Activated CD4-positive, alpha-beta T cell treated with anti-CD3 and anti-CD28 coated beads, Interleukin-10, Interleukin-2, amounts not matched to agents 100 ng/mL and 50 ng/mL, durations not matched to agents 16 hours and 8 hours (primary cell): ENCODE data around the gene SLC9B2.

Source experiments
- DNase-seq: peaks from one replicate; pipeline ENCODE4 v3.0.0-alpha.2; 2020

SLC9B2 gene

DNA sequence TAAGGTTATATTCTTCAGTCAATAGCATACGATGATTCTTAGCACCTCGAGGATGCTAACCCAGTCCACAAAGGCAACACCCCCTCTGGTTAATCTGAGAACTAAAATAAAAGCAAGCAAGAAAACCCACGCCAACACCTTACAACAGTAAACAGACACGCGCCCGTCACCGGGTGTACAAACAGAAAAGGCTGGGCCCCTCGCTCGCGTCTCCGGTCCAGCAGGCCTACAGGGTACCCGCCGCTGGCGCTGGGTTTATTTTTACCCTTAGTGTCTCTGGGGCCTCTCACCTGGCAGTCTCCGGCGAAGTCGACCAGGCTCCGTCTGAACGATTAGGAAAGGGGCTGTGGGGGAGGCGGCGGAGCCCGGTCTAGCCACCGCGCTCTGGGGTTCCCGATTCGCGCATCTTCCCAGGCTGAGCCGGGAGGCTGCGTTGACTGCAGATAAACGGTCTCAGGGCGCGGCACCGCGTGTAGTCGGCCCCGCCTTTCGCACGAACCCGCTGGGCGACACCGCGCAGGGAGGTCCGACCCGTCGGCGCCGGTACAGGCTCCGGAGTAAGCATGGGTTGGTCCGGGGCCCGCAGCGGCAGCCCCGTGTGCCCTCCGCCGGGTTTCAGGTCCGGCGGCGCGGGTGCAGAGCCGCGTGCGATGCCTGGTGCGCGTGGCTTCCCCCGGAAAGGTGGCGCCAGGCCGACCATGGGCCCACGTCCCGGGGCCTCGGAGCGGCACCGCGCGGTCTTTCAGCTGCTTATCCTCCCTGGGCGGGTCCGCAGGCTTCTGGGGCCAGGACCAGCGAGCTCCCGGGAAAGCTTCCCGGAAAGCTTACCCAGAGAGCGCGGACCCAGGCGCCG is 441 bp downstream of the SLC9B2 start:
- peak; percentile 73 for DNase-seq

DNA sequence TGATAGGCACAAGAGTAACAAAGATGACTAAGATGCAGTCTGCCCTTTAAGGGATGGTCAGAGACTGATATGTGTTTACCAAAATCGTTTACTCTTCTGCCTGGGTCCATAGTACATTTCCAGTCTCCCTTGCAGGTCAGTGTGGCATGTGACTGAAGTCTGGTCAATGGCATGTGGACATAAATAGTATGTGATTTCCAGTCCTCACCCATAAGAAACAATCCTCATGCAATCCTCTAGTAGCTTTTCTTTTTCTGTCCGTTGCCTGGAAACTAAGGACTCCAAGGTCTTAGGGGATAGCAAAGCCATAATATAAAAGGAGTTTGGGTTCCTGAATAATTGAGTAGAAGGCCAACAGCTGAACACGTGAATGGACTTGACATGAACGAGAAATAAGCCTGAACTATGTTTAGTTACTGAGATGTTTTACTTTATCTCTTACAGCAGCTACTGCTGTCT is 1.1 kb downstream of the SLC9B2 start:
- DNase-seq = no peak

- DNase-seq = no peak
Measured at GRCh38 chr4:103074744-103075434, 1.7 kb downstream of the SLC9B2 start.

- DNase-seq = no peak
Measured at GRCh38 chr4:103073792-103074438, 2.6 kb downstream of the SLC9B2 start.

DNA sequence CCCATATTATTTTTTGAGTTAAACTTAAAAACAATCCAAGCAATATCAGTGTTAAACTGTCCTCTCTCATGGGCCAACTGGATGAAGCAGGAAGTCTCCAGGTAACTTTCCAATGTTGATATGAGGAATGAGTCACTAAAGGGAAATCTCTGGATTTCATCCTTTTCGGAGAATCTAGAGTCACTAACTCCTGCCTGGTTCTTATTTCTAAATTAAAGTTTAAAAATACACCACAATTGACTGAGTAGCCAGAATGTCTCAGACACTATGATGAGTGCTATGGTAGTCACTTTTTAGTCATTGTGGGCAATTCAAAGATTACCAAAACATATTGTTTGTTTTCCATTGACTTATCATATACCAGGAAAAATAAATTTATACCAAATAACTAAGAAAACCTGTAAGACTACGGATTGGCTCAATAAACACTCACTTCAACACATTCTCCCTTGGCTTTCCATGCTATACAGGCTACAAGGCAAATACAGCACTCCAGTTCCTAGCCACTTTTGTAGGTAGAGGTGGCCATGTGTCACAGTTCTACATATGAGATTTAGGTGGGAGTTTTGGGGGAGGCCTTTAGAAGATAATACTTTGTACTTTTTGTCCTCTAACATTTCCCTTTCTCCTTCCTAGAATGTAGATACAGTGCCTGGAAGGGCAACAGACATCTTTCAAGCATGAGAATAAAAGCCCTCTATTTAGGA is 8.6 kb downstream of the SLC9B2 start:
- no peak for DNase-seq

DNA sequence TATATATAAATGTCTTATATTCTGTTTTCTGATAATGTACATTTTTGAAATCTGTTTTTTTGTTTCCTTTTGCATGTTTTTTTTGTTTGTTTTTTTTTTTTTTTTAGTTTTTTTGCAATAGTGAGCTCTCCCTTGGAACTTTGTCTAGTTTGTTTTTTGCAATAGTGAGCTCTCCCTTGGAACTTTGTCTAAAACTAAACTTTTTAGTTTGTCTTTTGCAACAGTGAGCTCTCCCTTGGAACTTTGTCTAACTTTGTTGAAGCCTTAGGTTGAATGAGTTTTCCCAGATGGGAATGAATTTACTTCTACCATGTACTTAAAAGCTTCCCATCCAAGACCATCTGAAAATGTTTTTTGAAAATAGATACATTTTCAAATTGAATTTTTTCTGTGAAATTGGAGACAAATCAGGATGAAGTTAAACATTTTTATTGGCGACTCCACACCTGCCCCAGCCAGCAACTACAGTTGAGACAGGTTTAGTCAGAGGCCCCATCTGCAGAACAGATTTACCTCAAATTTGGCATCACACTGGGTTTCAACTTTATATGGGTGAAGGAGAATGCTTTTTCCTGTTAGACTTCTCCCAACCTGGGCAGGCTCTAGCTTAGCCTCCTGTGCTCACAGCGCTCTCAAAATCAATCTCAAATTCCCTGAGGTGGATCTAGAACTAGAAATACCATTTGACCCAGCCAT is 16.0 kb downstream of the SLC9B2 start:
- DNase-seq = no peak

DNA sequence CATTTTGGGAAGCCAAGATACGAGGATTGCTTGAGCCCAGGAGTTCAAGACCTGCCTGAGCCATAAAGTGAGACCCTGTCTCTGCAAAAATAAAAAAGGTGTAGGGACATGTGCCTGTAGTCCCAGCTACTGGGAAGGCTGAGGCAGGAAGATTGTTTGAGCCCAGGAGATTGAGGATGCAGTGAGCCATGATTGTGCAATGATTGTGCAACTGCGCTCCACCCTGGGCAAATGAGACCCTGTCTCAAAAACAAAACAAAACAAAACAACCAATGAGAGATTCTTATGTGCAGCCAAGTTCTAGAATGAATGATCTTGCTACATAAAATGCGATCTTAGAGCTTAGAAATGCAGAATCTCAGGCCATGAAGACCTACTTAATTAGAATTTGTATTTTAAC is 22.5 kb downstream of the SLC9B2 start:
- no peak for DNase-seq

- no peak for DNase-seq
Measured at GRCh38 chr4:103052779-103053178, 23.8 kb downstream of the SLC9B2 start.

DNA sequence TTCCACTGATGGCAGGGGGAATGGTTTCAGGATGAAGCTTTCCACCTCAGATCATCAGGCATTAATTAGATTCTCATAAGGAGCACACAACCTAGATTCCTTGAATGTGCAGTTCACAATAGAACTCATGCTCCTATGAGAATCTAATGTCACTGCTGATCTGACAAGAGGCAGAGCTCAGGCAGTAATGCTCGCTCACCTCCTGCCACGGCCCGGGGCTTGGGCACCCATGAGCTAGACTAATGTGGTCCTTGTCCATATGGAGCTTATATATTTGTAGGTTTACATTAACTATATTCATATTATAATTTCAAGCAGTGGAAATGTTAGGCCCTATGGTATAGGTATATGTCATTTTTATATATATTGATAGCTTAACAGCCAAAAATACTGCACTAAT is 24.4 kb downstream of the SLC9B2 start:
- DNase-seq = no peak

GRCh38 chr4:103050736-103051436 is 25.7 kb downstream of the SLC9B2 start:
- peak; percentile 18 for DNase-seq

DNA sequence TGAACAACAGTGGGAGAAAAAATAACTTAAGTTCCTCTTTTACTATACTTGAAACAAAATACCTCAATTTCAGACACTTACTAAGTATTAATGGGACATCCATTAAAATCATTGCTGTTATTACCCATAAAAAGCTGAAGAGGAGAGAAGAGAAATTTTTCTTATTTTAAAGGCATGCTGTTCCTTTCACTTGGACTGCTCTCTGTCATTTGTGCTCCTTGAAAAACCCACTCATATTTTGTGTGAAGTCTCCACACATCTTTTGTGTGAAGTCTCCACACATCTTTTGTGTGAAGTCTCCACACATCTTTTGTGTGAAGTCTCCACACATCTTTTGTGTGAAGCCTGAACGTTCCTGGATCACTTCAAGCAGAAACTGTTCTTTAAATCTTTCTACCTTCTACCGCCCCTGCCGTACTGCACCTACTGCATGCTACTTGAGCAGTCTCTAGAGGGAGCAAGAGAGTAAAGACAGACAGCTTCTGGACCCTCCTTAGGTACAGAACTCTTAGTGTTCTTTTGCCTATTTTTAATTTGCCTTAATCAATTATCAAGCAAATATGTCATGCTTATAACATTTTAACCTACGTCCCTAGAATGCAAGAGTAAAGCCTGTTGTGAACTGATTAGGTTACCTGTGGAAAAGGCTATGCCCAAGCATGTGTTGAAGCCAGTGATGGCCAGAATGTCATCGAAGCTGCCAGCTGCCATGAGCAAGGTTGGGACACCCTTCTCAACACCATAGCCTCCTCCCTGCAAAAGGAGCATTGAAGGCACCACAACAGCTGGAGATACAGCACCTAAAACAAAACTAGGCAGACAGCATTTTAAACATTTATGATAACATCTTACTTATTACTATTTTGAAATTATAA is 29.9 kb downstream of the SLC9B2 start:
- peak; percentile 58 for DNase-seq

DNA sequence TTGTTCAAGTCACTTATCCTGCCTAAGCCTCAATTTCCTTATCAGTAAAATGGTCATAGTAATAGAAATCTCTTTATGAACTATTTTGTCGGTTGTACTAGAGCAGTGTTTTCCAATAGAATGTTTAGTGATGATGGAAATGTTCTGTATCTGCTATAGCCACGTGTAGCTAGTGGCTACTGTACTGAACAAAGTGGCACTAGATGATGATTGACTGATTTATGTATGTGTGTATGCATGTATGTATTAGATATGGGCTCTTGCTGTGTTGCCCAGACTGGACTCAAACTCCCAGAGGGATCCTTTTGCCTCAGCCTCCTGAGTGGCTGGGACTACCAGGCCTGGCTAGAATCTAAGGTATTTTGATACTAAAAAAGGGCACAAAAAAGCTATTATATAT is 32.4 kb downstream of the SLC9B2 start:
- no peak for DNase-seq

- DNase-seq = no peak
Measured at GRCh38 chr4:103036169-103036568, 40.4 kb downstream of the SLC9B2 start.

GRCh38 chr4:103032574-103032973 is 44.0 kb downstream of the SLC9B2 start:
- peak; percentile 21 for DNase-seq

GRCh38 chr4:103030791-103031190 is 45.8 kb downstream of the SLC9B2 start:
- no peak for DNase-seq

GRCh38 chr4:103029300-103029699 is 47.3 kb downstream of the SLC9B2 start:
- DNase-seq = no peak

GRCh38 chr4:103026868-103027267 is 49.7 kb downstream of the SLC9B2 start:
- no peak for DNase-seq

- no peak for DNase-seq
Measured at GRCh38 chr4:103024996-103025395, 51.6 kb downstream of the SLC9B2 start.

GRCh38 chr4:103021120-103021519 is 55.4 kb downstream of the SLC9B2 start:
- DNase-seq = no peak

- DNase-seq = peak; percentile 96
Measured at GRCh38 chr4:103019308-103020124, 57.0 kb downstream of the SLC9B2 start, which contains the start of gene SLC9B1. SLC9B1 (minus strand) TSS chr4:103019705; CDS start chr4:102991711, 27,994 bp downstream.
